ENCODE measurements around the gene ZNF785.
"Not testable (repeated sequence)": the region's sequence is repeated elsewhere in the genome, so short reads cannot be mapped to it uniquely, and the experiment has no call there.

Gene ZNF785

GRCh38 chr16:30602616-30603277 is 17.2 kb upstream of the ZNF785 start:
- DNase-seq (ENCODE audit: low read depth): no peak

GRCh38 chr16:30601966-30602365 is 16.5 kb upstream of the ZNF785 start:
- no peak for DNase-seq (ENCODE audit: low read depth)

DNA sequence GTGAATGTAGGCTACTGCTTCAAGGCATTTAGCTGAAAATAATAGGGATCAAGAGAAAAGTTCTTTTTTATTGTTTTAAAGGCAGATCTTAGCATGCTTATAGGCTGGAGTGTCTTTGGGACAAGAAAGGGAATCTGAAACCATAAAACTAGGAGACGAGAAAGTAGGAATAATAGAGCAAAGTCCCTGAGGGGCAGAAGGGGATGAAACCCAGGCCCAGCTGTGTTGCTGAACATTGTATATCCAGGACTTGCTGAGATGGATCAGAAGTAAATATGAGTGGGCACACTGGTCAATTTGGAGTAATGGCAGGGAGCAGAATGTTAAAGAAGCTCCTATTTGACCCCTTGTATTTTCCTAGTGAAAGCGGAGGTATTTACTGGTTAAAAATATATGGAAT is 15.4 kb upstream of the ZNF785 start:
- no peak for DNase-seq (ENCODE audit: low read depth)

- DNase-seq (ENCODE audit: low read depth): no peak
Measured at GRCh38 chr16:30600215-30600614, 14.7 kb upstream of the ZNF785 start.

DNA sequence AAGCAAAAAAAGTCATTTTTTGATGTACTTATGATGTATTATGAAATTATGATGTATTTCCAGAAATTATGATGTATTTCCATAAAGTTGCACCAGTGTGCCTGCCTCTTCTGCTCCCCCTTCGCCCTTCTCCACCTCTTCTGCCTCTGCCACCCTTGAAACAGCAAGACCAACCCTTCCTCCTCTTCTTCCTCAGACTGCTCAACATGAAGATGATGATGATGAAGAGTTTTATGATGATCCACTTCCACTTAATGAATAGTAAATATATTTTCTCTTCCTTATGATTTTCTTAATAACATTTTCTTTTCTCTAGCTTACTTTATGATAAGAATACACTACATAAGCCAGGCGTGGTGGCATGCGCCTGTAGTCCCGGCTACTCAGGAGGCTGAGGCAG is 7.4 kb upstream of the ZNF785 start:
- no peak for DNase-seq (ENCODE audit: low read depth)

- not testable (repeated sequence) for DNase-seq (ENCODE audit: low read depth)
Measured at GRCh38 chr16:30590869-30591268, 5.4 kb upstream of the ZNF785 start.

DNA sequence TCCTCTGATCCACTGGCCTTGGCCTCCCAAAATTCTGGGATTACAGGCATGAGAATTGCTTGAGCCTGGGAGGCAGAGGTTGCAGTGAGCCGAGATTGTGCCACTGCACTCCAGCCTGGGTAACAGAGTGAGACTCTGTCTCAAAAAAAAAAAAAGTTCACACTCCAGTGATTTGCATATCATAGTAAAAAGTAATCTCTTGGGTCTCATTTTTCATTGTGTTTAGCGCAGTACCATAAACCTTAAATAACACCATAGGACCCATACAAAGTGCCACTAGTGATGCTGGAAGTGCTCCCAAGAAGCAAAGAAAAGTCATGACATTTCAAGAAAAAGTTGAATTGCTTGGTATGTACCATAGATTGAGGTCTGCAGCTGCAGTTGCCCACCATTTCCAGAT is 4.1 kb upstream of the ZNF785 start:
- DNase-seq (ENCODE audit: low read depth): not testable (repeated sequence)

DNA sequence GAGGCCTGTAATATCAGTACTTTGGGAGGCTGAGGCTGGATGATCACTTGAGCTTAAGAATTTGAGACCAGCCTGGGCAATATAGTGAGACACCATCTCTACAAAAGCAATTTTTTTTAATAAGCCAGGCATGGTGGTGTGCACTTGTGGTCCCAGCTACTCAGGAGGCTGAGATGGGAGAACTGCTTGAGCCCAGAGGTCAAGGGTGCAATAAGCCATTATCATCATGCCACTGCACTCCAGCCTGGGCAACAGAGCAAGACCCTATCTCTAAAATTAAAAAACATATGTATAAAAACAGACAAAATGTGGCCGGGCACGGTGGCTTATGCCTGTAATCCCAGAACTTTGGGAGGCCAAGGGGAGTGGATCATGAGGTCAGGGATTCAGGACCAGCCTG is 3.2 kb upstream of the ZNF785 start:
- no peak for DNase-seq (ENCODE audit: low read depth)

- DNase-seq (ENCODE audit: low read depth): no peak
Measured at GRCh38 chr16:30585022-30585399, 486 bp downstream of the ZNF785 start.

- DNase-seq (ENCODE audit: low read depth): no peak
Measured at GRCh38 chr16:30582611-30583340, 2.7 kb downstream of the ZNF785 start.

DNA sequence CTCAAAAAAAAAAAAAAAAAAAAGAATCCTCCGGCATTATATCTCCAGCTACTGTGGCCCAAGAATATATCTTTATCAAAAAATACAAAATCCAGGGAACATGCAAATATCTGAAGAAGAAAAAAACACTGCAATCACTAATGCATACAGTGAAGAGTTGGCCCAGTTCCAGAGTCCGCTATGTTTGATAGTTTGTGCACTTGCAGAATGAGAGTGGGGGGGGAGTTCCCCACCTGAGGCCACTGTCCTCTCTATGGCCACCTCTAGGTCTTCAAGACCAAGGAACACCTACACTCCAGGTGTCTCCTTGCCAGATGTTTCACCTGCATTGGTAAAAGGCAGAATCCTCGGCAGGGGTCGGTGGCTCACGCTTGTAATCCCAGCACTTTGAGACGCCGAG is 4.0 kb downstream of the ZNF785 start:
- no peak for DNase-seq (ENCODE audit: low read depth)

DNA sequence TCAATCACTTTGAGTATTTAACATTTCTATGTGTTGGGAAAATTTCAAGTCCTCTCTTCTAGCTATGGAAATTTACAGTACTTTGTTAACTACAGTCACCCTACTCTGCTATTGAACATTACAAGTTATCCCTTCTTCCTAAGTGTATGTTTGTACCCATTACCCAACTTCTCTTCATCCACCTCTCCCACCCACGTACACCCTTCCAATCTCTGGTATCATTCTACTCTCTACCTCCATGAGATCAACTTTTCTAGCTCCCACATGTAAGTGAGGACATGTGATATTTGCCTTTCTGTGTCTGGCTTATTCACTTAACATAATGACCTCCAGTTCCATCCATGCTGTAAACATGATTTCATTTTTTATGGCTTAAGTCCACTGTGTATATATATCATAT is 10.8 kb downstream of the ZNF785 start:
- DNase-seq (ENCODE audit: low read depth): no peak

GRCh38 chr16:30571445-30572322 is 13.8 kb downstream of the ZNF785 start, which contains the start of gene ZNF688:
TSS of gene ZNF688 (minus strand) at chr16:30571714. CDS start at chr16:30571629, 85 bp downstream.
- DNase-seq (ENCODE audit: low read depth): peak; percentile 88

DNA sequence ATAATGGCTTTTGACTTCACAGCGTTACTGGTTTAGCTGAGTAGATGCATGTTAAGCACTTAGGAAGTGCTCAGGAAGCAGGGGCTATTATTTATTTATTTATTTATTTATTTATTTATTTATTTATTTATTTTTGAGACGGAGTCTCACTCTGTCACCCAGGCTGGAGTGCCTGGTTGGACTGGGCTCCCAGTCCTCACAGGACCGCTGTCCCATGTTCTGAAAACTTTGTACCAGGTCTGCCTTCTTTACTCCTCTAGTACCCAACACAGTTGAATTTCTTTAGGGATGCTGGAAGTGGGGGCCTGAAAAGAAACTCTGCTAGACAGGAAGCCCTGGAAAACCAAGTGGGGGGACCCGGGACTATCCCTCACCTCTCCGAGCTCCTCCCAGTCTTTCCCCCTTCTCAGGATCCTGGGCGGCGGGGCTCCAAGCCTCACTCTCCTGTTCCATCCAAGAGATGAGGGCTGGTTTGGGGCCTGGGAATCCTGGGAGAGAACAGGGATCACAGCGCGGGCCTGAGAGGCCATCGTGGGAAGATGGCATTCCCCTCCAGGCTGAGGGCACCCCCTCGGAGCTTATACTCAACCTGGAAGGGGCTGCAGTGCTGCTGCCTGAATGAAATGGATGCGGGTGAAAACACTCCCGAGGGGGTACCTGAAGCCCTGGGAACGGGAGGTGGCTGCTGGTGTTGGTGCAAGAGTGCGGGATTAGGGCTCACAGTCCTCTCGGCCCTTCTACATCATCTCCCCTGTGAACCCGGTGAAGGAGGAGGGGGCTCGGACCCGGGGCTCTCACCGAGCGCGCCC is 14.7 kb downstream of the ZNF785 start:
- no peak for DNase-seq (ENCODE audit: low read depth)

DNA sequence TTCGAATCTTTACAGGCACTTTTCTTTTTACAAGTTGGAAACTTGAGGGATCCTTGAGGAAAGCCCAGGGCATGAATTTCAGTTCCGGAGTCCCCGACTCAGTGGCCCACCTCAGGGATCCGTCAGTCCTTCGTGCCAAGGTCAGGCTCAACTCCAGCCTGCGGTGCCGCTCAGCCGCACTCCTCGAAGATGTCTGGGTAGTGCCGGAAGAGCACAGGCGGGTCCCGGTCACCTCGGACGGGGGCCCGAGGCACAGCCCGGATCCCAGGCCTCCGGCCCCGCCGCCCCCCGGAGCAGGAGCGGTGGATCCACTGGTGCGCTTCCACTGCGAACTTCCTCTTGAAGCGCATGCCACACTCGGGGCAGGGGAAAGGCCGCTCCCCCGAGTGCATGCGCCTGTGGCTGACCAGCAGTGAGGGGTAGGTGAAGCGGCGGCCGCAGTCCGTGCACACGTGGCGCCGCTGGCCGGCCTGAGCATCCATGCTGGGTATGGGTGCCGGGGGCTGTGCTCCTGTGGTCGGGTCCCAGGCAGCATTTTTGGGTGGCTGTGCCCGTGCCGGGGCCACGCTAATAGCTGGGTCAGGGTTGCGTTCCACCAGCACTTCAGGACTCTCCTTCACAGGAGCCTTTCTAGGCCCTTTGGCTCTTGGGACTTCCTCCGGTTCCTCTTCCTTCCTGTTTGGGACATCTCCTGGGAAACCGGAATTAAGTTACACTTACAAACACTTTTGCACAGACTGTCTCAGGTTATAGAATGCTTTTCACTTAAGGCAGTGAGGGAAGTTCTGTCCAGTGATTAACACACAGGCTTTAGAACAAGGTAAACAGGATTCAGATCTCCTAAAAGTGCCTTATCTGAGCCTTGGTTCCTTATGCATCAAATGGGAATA is 15.5 kb downstream of the ZNF785 start:
- DNase-seq (ENCODE audit: low read depth): no peak

DNA sequence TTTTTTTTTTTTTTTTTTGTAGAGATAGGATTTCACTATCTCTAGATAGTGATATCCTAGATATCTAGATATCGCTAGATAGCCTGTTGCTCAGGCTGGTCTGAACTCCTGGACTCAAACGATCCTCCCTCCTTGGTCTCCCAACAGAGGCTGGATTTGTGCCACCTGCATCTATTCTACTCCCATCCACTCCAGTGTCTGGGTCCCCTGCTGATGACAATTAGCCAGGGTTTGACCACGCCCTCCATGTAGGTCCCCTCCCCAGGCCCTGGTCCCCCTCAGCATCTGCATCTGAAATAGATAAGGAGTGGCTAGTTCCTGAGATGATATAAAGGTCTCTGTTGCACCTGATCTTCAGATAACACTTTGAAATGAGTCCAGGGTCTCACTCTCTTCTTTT is 16.2 kb downstream of the ZNF785 start:
- no peak for DNase-seq (ENCODE audit: low read depth)

DNA sequence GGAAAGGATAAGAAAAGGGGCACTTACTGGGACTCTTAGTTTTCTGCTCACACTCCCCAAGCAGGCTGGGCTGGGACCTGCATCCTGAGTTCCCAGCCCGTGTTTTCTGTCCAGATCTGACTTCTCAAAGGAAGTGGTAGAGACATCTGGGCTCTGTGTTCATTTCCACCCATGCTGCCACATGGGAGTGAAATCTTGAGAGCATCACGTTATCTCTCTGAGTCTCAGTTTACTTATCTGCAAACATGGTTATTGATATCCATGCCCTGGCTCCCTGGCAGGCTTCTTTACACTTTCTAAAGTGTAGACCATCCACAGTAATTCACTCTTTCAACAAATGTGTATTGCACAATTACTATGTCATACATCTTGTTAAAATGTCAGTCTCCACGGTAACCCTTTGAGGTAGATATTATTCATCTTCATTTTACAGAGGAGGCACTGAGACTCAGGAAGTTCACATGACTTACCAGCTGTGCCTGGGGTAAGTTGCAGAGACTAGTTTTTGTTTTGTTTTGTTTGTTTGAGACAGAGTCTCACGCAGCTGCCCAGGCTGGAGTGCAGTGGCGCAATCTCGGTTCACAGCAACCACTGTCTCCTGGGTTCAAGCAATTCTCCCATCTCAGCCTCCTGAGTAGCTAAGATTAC is 17.4 kb downstream of the ZNF785 start:
- DNase-seq (ENCODE audit: low read depth): no peak

DNA sequence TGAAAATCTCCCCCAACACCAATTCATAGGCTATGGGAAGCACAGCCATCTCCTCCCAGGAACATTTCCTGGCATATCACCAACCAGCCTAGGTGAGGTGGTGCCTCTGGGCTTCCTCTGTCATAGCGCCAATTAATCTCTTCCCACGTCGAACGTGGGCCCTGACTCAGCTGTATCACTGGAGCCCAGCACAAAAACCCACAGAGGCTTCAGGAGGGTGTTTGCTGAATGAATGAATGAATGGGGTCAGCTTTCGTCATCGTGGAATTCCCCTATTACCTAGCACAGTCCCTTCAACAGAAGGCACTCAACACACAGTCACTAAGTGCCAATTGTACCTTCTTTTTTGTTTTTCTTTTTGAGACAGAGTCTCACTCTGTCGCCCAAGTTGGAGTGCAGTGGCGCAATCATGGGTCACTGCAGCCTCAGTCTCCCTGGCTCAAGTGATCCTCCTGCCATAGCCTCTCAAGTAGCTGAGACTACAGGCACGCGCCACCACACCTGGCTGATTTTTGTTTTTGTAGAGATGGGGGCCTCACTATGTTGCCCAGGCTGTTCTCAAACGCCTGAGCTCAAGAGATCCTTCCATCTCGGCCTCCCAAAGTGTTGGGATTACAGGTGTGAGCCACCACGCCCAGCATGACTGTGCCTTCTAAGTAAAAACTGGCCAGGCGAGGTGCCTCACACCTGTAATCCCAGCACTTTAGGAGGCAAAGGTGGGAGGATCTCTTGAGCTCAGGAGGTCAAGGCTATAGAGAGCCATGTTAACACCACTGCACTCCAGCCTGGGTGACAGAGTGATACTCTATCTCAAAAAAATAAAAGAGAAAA is 18.1 kb downstream of the ZNF785 start:
- DNase-seq (ENCODE audit: low read depth): no peak

- DNase-seq (ENCODE audit: low read depth): no peak
Measured at GRCh38 chr16:30566531-30566930, 19.0 kb downstream of the ZNF785 start.
